Cerebellar nuclear complex (tissue), 1 donor: ENCODE results near the gene SEBOX.

Source experiments
- DNase-seq, 2 experiments: peaks; one replicate each; lab custom pipeline; 2025; lab: John Stamatoyannopoulos, UW

Gene SEBOX, protein sequence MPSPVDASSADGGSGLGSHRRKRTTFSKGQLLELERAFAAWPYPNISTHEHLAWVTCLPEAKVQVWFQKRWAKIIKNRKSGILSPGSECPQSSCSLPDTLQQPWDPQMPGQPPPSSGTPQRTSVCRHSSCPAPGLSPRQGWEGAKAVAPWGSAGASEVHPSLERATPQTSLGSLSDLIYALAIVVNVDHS

DNA sequence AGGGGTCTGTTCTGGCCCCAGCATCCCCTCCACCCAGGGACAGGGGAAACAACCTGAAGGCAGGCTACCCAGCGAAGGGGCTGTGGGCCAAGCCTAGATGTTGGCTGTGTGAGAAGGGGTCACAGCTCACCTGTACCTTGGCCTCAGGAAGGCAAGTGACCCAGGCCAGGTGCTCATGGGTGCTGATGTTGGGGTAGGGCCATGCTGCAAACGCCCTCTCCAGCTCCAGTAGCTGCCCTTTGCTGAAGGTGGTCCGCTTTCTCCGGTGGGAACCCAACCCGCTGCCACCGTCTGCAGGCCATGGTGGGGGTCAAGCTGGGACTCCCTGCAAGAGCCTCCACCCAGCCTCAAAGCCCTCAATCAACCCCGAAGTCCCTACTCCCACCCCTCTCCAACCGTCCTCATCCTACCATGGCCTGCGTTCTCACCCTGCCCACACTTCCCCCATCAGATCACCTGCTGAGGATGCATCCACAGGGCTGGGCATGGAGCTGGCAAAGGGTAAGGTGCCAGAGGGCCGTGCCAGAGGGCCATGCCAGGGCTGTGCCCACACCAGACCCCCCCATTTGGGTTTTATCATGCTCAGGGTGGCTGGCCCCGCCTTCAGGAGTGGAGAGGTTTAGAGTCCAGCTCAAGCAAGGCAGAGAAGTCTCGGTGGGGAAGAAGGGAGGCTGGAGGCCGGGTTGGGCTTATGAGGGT lies at the start of gene SEBOX:
Gene SEBOX, minus strand, starts transcription at position 535 of the 699 bp plus-strand sequence. Its CDS starts 48 bp downstream, at position 487.
- no peak for DNase-seq

DNA sequence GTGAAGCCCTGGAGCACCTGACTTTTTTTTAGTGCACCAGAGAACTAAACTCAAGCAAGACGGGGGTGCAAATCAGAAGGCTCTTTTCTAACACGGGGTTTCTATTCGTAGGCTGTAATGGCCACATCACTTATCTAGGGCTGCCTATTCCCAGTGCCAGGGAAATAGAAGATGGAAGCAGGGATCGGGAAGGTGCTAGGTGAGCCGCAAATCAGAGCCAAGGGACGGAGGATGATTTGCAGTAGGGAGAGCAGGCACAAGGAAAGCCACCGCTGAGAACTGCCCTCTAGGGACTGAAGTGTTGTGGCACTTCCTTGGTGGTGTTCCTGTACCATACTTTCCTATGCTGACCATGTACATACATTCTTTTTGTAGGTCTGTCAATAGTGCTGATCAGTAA lies 48.8 kb upstream of the SEBOX start:
- DNase-seq = no peak

DNA sequence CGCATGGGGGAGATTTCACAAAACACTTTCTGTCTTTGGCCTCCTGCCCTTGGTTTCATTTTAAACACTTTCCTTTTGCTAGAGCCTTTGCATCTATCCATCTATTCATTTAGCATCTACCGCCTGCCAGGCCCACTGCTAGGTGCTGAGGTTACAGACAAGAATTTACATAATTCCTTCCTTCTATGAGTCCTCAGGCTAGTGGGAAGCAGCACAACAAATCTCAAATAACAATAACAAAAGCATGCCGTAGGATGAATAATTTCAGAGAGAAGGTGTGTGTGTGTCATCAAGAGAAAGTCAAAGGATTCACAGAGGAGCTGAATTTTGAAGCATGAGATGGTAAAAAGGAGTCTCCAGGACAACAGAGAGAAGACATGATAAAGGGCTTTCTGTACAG lies 47.1 kb upstream of the SEBOX start:
- DNase-seq = no peak

DNA sequence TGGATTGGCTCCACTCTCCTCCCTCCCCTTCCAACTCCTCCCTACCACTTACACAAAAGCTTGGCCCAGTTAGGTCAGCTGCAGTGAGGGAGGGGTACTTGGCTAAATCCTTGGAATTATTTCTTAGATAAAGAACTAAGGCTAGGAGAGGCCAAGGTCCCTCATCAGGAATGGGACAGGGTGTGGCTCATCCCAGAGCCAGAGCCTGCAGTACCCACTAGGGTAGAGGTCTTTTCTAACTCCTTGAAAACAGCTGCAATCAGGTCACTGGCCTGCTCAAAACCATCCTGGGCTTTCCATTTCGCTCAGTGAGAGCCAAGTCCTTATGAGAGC lies 42.9 kb upstream of the SEBOX start:
- no peak for DNase-seq

DNA sequence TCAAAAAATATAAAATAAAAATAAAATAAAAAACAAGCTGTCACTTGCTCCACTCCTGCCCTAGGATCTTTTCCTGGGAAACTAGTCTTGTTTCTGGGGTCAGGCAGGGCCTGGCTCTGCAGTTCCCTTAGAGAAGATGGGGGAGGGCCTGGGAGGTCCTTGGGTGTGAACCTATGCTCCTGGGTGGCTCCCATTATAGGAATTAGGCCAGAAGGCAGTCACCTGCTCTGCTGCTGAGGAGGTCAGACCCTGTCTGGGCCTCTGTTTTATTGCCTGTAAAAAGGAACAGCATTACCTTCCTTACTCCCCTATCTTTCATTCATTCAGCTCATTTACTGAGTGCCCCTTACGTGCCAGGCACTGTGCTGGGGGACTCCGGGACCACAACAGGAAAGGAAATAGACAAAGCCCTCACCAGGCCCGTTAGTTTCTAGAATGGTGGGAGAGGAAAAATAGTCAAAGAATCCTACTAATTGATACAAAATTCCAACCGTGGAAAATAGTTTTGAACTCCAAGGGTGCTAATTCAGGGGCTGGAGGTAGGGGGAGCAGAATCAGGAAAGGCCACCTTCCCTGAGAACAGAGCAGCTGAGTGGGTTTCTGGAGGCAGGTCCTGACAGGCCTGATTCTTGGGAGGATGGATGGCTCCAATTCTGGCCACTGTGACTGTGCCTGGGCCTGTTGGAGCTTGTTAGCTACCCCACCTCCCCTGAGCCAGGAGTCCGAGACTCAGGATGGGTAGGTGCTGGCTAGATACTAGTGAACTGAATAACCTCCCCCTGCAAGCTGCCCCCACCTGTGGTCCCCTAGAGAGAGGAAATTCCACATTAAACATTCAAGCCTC lies 42.4 kb upstream of the SEBOX start:
- DNase-seq = no peak

DNA sequence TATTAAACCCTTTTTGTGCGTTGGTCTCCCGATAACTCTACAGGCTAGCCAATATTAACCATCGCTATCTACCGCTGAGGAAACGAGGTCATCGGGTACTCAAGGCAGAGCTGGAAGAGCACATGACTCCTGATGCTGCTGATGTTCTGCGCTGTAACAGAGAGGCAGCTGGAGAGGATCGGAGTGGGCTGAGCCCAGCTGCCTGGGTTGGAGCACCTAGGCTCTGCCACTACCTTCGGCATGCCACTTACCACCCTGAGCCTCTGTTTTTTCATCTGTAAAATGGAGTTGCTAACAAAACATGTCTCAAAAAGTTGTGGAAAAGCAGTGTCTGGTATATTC lies 41.4 kb upstream of the SEBOX start:
- no peak for DNase-seq

DNA sequence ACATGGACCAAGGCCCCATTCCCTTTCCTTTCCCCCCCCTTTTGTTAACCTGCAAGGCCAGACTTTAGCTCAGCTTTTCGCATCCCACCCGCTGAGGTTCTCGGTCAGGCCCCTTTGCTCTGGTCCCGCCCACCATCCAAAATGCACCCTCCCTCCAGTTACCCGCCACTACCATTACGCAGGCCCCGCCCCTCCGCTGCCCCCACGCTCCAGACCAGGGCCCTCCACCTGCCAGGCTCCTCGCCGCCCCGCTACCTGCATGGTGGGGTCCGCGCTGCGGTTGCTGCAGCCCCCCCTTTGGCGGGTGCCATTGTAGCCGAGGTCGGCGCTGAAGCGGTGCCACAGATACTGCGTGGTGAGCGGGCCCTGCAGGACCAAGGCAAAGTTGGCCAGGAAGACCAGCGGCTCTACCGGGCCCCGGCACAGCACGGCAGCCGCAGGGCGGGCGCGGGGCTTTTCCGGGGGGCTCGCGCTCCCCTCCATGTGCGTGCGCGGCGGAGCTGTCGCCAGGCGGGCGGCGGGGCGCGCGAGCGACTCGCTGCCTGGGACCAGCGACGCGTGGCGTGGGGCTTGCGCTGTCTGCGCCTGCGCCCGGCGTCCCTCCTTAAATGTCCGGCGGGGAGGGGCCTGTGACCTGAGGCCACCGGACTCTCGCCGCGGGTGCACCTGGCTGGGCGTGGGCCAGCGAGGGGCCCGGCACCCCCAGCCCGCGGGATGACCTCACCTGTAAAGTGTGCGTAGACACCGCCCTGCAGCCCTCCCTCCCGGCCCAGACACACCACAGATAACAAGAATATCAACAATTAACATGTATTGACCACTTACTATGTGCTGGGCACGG lies 40.9 kb upstream of the SEBOX start, which contains the start of gene SLC46A1:
Gene SLC46A1, minus strand, starts transcription at position 581 of the 841 bp plus-strand sequence. Its CDS starts 98 bp downstream, at position 483.
- peak in 1 of 2 experiments; percentile 48 for DNase-seq

DNA sequence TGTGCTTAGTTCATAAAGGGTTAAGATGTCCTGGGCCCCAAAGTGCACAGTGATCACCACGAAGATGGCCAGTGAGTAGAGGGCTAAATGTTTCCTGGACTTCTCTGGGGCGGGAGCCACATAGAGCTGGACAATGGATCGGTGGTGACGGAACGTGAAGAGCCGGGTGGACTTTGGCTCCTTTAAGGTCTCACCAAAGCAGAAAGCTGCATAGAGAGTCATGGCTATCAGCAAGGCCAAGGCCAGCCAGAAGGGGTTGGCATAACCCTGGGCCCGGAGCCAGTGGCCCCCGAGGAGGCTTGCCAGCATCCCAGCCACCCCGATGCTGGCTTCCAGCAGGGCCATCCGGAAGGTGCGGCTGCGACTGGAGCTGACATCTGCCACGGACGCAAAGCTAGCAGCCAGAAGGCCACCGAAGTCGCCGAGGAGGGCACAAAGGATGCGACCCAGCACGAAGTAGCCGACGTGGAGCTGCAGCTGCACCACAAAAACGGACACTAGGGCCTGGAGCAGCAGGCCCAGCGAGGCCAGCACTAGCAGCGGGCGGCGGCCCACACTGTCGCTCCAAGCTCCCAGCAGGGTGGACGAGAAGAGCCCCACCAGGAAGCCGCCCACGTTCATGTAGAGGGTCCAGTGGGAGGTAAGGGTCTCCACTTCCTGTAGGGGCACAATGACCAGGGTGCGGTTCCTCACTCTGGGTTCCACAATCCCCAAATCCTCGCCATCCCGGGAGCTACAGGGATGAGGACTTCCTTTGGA lies 40.0 kb upstream of the SEBOX start:
- DNase-seq = no peak

DNA sequence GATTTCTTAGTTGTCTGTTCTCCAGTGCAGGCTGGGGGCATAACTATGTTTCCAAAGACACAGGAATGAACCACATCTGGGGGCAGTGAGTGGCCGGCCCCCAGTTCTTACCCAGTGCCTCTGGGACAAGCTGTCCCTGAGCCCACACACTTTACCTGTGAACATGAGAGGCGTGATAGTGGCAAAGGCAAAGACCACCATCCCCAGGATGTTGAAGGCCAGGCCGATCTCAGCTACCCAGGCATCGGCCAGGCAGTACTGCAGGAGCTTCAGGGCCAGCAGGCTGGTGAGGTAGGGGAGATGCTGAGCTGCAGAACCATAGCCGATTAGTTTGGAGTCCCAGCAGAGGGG lies 39.4 kb upstream of the SEBOX start:
- no peak for DNase-seq

DNA sequence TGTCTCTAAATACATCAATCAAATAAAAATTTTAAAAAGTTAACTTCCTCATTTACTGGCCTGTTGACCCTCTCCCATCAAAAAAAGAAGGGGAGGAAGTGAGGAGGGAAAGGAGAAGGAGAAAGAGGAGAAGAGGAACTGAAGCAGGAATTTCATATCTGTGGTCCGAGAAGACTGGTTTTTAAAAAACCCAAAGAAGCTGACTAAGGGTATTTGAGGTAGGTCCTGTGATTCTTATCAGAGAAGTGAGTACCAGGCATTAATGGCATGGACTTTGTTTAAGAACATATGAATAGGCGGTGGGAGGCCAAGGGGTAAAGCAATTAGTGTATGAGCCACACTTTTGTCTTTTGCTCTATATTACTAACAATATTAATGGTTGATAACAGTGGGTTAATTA lies 39.0 kb upstream of the SEBOX start:
- no peak for DNase-seq

DNA sequence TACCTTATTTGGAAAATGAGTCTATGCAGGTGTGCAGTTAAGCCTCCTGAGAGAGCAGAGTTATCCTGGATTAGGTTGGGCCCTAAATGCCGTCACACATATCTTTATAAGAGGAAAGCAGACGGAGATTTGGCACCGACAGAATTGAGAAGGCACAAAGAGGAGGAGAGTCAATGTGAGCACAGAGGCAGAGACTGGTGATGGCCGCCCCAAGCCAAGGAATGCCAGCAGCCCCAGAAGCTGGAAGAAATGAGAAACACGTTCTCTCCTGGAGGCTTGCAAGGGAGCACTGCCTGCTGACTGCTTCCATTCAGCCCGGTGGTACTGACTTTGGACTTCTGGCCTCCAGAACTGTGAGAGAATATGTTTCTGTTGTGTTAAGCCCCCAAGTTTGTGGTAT lies 37.8 kb upstream of the SEBOX start:
- no peak for DNase-seq

DNA sequence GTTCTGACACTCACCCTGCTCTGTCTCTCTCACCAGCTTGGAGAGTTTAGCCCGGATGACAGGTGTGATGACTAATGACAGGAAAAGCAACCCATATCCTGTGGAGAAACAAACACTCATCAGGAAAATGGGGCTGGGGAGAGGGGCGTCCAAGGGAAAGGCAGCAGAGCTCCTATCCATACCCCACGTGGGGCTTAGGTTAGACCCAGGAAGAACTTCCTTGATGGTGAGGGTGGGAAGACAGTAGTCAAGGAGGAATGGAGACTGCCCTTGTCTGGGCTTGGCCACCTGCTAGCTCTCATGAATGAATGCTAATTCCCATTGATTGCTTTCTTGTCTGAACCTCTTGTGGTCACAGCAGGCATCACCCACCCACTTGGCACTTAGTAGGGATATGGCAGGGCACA lies 37.2 kb upstream of the SEBOX start:
- no peak for DNase-seq

DNA sequence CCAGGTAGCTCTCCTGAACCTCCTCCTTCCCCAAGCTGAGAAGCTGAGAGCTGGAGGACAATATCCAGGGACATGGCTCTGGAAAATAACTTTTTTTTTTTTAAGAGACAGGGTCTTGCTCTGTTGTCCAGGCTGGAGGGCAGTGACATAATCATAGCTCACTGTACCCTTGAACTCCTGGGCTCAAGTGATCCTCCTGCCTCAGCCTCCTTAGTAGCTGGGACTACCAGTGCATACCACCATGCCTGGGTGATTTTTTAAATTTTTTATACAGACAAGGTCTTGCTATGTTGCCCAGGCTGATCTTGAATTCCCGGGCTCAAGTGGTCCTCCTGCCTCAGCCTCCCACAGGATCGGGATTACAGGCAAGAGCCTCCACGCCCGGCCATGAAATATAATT lies 34.8 kb upstream of the SEBOX start:
- DNase-seq = no peak

DNA sequence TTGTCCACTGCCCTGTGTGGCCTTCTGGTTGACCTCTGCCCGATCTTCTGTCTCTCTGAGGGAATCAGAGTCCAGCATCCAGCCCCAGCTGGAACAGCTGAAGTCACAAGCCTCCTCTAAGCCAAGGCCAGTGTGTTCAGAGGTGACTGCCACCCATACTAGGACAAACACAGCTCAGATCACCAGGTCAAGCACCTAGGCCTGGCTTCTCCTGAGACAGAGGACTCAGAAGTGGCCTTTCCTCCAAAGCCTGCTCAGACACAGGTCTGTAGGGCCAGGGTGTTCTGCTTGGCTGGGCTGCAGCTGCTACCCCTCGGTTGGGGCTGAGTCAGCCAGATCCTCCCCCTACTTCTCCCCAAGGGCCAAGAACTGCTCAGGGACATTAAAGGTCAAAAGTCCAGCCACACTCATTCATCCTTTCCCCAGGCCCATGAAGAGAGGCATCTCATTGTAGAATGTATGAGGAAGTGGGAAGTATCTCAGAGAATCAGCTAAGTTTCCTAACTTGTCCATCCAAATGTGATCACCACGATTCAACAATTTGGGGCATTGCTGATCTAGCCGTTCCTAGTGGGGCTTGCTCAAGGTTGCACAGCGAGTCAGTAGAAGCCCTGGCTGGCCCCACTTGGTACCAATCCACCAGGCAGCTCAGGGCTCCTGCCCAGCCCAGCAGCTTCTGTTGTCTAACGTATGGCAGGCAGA lies 33.4 kb upstream of the SEBOX start:
- DNase-seq = no peak

DNA sequence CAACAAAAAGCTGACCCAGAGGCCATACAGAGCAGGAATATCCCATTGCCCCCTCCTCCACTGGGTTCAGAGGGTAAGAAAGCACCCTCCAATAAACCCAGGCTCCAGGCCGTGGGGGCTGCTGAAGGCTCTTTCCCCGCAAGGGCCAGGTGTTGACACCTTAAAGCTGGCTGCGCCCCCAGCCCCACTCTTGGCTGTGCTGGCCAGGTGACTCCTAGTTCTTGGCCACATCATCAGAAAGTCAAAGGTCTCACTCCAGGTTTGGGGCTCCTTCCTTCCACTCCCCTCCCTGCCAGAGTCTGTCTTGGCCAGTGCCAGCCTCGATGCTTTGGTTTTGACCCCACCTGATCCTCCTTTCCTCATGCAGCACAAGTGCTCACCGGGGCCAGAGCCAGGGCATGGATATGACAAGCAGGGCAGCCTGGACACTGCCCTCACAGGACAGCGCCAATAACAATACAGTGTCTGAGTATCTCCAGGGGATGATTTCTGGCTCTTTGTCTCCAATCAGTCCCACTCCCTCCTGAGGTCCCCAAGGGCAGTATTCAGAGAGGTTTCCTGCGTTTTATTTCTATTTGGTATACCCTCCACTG lies 32.8 kb upstream of the SEBOX start:
- DNase-seq = no peak

DNA sequence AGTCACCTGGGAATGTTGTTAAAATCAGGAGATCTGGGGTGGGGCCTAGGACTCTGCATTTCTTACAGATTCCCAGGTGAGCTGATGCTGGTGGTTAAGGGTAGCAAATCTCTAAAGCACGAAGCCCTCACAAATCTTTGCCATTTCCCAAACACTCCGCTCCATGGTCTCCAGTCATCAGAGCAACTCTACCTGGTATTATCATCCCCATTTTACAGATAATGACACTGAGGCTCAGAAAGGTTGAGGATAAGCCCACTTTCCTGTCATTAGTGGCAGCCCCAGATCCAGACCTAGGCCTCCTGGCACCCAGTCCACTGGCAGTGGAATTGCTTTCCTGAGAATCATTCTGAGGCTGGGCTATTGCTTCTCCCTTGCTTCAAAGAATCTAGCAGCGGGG lies 32.3 kb upstream of the SEBOX start:
- DNase-seq = no peak

DNA sequence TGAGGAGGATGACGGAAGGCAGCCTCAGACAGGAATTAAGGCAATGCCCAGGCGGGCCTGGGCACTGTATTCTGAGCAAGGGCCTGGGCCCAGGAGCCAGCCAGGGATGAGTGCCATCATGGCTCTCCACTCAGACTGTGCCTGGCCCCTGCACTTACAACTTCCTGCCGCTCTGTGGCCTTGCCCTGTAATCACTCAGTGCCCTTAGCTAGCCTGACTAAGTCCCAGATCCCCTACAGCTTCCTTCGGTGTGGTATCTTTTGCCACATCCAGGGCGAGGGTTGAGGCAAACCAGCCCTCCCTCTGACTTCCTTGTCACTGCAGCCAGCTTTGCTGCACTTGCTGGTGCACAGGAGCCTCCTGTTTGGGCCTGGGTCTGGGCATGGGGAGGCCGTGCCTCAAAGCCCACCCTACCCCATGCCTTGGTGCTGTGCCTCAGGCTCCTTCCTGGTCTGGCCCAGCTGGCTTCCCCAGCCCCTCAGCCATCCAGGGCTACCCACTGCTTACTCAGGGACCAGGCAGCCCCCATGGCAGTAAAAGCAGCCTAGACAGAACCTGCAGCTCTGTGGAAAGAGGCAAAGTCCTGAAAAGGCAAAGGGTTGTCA lies 31.7 kb upstream of the SEBOX start:
- DNase-seq = no peak

DNA sequence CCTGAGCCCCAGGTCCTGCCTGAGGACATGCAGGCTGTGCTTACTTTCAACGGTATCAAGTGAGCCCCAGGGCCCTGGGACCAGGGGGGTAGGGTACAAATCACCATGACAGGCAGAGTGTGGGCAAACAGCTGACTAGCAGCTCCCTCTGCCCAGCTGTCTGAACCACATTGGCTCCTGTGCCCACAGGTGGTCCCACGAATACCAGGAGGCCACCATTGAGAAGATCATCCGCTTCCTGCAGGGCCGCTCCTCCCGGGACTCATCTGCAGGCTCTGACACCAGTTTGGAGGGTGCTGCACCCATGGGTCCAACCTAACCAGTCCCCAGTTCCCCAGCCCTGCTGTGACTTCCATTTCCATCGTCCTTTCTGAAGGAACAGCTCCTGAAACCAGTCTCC lies 31.0 kb upstream of the SEBOX start:
- DNase-seq = no peak

DNA sequence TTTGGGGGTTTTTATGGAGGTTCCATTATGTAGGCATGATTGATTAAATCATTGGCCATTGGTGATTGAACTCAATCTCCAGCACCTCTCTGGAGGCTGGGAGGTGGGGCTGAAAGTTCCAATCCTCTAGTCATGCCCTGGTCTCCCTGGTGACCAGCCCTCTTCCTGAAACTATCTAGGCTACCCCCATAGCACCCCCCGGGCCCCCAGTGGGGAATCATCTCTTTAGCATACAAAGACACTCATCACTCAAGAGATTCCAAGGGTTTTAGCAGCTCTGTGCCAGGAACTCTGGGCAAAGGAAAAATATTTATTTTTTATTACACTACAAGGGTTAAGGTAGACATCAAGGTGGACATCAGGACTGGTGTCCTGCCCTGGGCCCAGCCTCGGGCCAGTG lies 30.4 kb upstream of the SEBOX start:
- no peak for DNase-seq
